ENCODE data around the gene SMOC1.
A peak's percentile ranks its signal among the peaks of the same experiment; 100 is the strongest.

The SMOC1 gene

GRCh38 chr14:69931960-69932359 lies 52.7 kb downstream of the SMOC1 start:
- no peak overlapping the region for H3K4me3 ChIP-seq (ENCODE audit: low read length)
- peak; percentile 27 for DNase-seq (ENCODE audit: low read depth, low spot score)

DNA sequence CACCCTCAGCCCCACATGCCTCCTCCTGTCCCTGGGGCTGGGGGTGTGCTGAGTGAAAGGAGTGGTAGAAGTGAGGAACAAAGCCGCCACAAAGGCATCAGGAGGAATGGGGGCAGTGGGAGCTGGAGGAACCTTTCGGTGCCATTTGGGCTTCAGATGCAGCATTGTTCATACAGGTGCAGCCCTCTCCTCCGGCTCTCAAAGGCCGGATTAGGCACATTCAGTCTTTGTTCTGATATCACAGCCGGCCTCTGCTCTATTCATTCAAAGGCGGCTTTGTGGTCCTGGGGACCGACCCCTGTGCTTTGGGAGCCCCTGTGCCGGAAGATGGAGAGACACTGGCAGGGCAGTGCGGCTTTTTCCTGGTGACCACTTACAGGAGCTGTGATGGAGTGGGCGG lies 53.2 kb downstream of the SMOC1 start:
- no peak overlapping the region for H3K4me3 ChIP-seq (ENCODE audit: low read length)
- no peak for DNase-seq (ENCODE audit: low read depth, low spot score)

DNA sequence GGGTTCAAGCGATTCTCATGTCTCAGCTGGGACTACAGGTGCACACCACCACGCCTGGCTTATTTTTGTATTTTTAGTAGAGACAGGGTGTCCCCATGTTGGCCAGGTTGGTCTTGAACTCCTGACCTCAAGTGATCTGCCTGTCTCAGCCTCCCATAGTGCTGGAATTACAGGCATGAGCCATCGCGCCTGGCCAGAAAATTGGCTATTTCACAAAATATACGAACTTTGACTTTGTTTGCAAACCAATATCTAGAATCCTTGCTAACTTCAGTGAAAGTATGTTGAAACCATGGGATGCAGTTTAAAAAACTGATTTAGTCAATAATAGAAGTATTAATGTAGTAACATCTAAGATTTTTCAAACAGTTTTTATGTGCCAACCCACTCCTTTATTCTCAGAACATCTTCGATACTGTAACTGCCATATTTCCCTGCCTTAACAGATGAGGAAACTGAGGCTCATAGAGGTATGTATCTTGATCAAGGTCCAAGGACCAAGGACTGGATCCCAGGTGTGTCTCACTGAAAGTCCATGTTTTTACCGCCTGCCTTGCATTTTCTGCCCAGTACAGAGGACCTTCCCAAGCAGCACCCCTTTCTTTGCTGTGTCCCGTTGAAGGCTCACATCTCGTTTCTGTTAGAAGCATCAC lies 54.5 kb downstream of the SMOC1 start:
- no peak overlapping the region for H3K4me3 ChIP-seq (ENCODE audit: low read length)
- DNase-seq (ENCODE audit: low read depth, low spot score), result no peak

DNA sequence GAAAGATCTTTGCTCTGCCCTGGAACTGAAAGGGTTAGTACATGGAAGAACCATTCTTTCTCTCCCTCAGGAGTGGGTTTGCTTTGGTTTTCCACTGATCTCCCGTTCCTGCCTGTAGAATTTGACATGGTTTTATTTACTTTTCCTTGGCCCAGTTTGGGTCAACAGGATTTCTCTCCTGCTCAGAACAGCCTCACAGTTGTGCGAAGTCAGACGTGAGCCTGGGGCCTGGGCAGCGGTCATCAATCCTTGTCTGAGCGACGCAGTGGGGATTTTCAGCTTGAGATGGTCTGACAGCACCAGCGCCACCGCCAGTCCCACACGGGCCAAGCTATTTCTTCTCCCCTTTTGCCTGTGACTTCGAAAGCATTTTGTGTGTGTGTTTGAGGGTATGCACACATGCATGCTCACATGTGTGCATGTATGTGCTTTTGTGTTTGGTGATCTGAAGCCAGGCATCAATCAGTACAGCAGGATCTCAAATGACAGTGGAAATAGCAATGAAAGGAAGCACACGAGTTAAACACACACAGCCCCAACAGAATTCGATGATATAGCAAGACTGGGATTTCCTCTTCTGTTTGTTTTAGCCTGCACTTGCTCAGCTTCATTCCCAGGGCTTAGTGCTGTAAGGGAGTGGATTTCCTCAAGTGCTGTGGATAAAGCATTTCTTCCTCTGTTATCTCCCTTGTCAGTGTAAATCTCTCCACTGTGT lies 58.3 kb downstream of the SMOC1 start:
- no peak overlapping the region for H3K4me3 ChIP-seq (ENCODE audit: low read length)
- no peak for DNase-seq (ENCODE audit: low read depth, low spot score)

DNA sequence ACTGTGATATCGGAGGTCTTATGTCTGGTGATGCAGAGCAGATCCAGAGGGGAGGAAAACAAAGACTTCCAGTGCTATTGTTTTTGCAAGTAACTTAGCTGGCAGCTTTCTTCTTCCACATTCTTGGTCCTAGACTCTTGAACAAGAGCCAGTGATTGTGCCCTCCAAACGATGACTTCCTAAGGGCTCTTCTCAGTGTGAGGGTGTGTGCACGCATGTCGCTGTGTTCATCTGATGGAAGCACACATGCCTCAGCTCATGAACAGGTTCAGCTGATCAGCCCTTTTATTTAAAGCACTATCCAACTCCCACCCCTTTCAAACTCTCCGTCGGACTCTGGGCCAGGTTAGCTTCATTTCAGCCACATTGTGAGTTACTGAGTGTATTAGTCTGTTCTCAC lies 59.5 kb downstream of the SMOC1 start:
- DNase-seq (ENCODE audit: low read depth, low spot score), result no peak
- no peak overlapping the region for H3K4me3 ChIP-seq (ENCODE audit: low read length)

GRCh38 chr14:69941768-69942742 lies 62.8 kb downstream of the SMOC1 start:
- no peak for DNase-seq (ENCODE audit: low read depth, low spot score)
- H3K4me3 ChIP-seq (ENCODE audit: low read length), result no peak overlapping the region

- no peak for DNase-seq (ENCODE audit: low read depth, low spot score)
- no peak overlapping the region for H3K4me3 ChIP-seq (ENCODE audit: low read length)
These were observed 64.0 kb downstream of the SMOC1 start for GRCh38 chr14:69943084-69943780.

GRCh38 chr14:69945347-69945746 lies 66.1 kb downstream of the SMOC1 start:
- no peak for DNase-seq (ENCODE audit: low read depth, low spot score)
- H3K4me3 ChIP-seq (ENCODE audit: low read length), result no peak overlapping the region

GRCh38 chr14:69945912-69946311 lies 66.7 kb downstream of the SMOC1 start:
- no peak overlapping the region for H3K4me3 ChIP-seq (ENCODE audit: low read length)
- no peak for DNase-seq (ENCODE audit: low read depth, low spot score)

GRCh38 chr14:69948351-69948750 lies 69.1 kb downstream of the SMOC1 start:
- H3K4me3 ChIP-seq (ENCODE audit: low read length), result no peak overlapping the region
- DNase-seq (ENCODE audit: low read depth, low spot score), result no peak

GRCh38 chr14:69951263-69951662 lies 72.0 kb downstream of the SMOC1 start:
- H3K4me3 ChIP-seq (ENCODE audit: low read length), result no peak overlapping the region
- no peak for DNase-seq (ENCODE audit: low read depth, low spot score)

- H3K4me3 ChIP-seq (ENCODE audit: low read length), result no peak overlapping the region
- DNase-seq (ENCODE audit: low read depth, low spot score), result no peak
These were observed 72.7 kb downstream of the SMOC1 start for GRCh38 chr14:69951935-69952334.

GRCh38 chr14:69953266-69953915 lies 74.2 kb downstream of the SMOC1 start:
- no peak for DNase-seq (ENCODE audit: low read depth, low spot score)
- H3K4me3 ChIP-seq (ENCODE audit: low read length), result no peak overlapping the region

DNA sequence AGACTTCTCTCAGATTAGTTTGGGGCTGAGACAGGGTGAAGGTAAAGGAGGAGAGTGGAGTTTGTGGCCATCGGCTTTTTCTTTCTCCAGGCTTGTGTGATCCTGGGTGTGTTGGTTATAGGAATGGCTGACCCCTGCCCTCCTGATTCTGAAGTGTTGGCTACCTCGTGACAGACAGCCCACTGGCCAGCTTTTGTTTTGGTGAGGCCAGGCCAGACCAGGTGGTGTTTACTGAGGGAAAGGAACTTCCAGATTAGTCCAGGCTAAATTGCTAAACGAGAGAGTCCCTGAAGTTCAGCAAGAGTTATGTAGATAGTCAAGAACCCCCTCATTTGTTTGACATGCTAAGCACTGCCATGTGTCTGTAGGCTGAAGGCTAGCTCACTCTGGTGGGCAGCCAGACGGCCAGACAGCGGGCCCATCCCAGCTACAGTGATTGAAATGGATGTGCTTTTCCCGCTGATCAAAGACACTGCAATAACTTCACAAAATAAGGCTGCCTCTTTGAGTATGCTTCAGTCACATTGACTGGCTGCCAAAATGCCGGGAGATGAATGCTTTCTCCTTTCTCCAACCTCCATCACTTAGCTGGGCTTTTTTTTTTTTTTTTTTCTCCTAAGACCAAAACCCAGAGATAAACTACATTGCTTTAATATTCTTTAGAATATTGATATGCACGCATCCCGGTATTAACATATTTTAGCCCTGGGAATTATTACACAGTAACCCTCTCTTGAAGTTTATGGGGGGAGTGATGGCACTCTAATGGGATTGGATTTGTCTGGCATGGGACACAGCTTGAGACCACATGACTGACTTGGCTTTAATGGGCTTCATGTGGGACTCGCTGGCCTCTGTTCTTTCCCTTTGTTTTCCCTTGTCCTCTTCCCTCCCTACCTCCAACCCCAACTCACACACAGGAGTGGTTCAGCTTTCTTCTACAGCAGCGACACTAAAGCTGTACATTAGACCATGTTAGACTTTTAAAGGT lies 76.9 kb downstream of the SMOC1 start:
- H3K4me3 ChIP-seq (ENCODE audit: low read length), result no peak overlapping the region
- DNase-seq (ENCODE audit: low read depth, low spot score), result no peak

DNA sequence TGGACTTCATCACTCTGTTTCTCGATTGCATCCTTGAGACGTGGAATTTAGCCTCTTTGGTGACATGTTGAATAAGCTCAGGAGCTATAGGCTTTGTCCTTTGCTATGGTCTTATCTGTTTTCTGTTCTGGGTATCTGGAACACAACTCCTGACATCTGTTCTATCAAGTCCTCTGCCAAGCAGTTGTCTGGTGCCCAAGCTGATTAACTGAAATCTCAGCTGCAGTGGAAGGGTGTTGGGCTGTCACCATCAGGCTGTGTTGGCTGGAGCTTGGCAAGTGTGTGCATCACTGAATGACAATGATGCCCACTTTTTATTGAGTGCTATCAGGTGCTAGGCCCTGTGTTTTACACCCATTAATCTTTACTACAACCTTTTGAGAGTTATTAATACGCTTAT lies 77.8 kb downstream of the SMOC1 start:
- no peak for DNase-seq (ENCODE audit: low read depth, low spot score)
- no peak overlapping the region for H3K4me3 ChIP-seq (ENCODE audit: low read length)

DNA sequence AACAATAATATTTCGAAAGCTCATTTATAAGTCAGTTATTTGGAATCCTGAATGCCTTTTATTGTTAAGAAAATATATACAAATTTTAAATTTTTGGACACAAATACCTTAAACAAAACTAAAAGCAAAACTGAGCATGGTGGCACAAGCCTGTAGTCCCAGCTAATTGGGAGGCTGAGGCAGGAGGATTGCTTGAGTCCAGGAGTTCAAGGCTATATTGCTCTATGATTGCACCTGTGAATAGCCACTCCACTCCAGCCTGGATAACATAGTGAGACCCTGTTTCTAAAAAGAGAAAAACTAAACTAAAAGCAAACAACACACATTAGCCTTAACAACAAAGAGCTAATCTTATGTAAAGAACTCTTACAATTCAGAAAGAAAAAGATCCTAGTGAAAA lies 78.8 kb downstream of the SMOC1 start:
- DNase-seq (ENCODE audit: low read depth, low spot score), result no peak
- no peak overlapping the region for H3K4me3 ChIP-seq (ENCODE audit: low read length)

DNA sequence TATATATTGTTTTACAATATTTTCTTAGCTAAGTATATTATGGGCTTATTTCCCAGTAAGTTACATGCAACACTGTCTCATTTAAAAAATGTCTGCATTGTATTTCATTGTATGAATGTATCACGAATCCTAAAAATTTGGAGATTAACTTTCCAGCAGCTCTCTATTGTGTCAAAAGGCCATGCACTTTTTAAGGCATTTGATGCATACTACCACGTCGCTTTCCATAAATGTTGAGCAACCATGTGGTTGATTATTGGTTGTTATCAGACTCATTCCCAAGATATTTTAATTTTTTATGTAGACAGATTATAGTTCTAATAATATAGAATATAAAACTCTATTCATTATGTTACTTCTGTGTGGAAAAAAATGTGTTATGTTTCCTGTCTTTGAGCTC lies 79.9 kb downstream of the SMOC1 start:
- H3K4me3 ChIP-seq (ENCODE audit: low read length), result no peak overlapping the region
- DNase-seq (ENCODE audit: low read depth, low spot score), result no peak

- no peak for DNase-seq (ENCODE audit: low read depth, low spot score)
- no peak overlapping the region for H3K4me3 ChIP-seq (ENCODE audit: low read length)
These were observed 81.1 kb downstream of the SMOC1 start for GRCh38 chr14:69960296-69960695.

Data from Jurkat, Clone E6-1 (cell line).